ENCODE measurements around the gene P2RX1.

Gene P2RX1

DNA sequence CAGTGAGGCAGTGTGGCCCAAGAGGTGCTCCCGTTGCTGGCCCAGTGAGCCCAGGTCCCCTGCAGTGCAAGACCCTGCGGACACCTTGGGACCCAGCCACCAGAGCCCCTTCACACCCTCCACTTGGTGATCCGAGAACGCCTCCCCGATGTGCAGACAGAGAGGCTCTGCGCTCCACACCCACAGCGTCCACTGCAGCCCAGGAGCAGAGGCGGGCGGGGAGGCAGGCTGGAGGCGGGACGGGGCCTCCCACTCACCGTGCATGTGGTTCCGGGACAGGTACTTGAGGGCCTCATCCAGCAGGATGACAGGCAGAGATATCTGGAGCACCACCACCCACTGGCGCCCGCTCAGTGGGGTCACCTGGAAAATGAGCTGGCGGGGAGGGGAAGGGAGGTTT is 12.1 kb upstream of the P2RX1 start:
- Histone ChIP-seq H3K4me3 (ENCODE audit: low read depth, low read length) (no peak overlapping the region), H3K27me3 (ENCODE audit: control insufficient read depth, insufficient read depth, low read length) (no peaks in the 10 kb centered on the region), H3K36me3 (ENCODE audit: control insufficient read depth, insufficient read depth, low read length) (peaks cover 10% of the 10 kb centered on the region)

DNA sequence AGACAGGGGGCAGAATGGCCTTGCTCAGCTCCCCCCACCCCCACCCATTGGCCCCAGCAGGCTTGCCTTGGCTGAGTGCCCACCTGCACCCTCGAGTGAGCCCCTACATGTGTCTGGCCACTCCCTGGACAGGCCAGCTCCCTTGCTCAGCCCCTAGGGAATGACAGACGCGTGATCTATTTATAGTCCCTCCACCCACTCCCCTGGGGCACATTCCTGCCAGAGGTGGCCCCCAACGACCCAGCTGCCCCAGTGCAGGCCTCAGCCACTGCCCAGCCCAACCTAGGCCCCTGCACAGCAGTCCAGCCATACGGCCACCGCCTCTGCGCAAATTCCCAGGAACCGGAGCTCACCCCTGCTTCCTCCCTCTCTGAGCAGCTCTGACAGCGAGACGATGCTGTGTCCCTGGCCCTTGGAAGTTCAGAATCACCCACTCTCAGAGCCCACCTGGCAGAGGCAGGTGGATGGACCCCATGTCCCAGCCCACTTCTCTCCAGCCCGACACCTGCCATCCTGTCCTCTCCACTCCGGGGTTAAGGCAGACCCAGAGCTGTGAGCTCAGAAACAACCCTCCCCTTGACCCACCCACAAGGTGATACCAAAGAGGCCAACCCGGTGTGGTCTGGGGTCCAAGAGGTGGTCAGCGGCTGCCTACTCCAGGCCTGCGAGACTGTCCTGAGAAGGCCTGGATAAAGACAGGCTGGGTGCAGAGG is 11.5 kb upstream of the P2RX1 start:
- Histone ChIP-seq H3K4me3 (ENCODE audit: low read depth, low read length) (no peak overlapping the region), H3K4me1 (ENCODE audit: control insufficient read depth, insufficient read depth, low read length) (no peaks in the 10 kb centered on the region), H3K36me3 (ENCODE audit: control insufficient read depth, insufficient read depth, low read length) (peaks cover 10% of the 10 kb centered on the region), H3K9ac (ENCODE audit: low read depth, low read length) (peak overlapping the region; percentile 24), H3K9me3 (ENCODE audit: control insufficient read depth, insufficient read depth, low read length) (no peaks in the 10 kb centered on the region), H3K27me3 (ENCODE audit: control insufficient read depth, insufficient read depth, low read length) (no peaks in the 10 kb centered on the region)

More for the DNA sequence above, 12.1 kb upstream of the P2RX1 start:
- no peaks in the 10 kb centered on the region for H3K9me3 ChIP-seq (ENCODE audit: control insufficient read depth, insufficient read depth, low read length)
- H3K4me1 ChIP-seq (ENCODE audit: control insufficient read depth, insufficient read depth, low read length) = no peaks in the 10 kb centered on the region
- peak overlapping the region; percentile 24 for H3K9ac ChIP-seq (ENCODE audit: low read depth, low read length)

DNA sequence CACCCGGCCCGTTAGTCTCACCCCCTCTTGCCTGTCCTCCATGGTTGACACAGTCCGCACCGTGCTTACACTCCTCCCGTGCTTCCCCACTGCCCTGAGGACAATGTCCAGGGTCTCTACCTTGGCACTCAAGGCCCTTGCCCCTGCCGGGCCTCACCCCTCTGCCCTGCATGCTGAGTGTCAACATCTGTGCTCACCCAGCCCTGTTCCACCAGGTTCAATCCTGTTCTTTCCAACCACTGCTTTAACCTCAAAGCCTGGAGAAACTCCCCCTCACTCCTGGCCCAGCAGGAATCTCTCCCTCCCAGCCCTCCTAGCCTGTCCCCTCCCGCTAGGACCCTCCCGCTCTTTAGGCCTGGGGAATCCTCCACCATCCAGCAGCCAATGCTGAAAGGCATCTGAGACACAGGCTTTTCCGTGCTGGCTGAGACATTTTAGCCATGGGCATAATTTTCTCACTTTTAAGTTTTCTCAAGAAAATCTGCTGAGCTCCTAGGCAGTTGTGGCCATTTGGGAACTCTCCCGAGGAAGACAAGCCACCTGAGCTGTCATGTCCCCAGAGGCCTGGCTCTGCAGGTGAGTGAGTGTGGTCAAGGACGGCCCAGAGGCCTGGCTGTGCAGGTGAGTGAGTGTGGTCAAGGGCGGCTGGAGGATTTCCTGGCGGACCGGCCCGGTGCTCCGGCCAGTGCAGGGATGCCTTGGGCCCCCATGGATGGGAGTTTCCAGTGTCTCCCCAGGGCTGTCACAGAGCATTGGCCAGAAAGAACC is 10.8 kb upstream of the P2RX1 start:
- Histone ChIP-seq H3K9me3 (ENCODE audit: control insufficient read depth, insufficient read depth, low read length) (no peaks in the 10 kb centered on the region), H3K36me3 (ENCODE audit: control insufficient read depth, insufficient read depth, low read length) (peaks cover 10% of the 10 kb centered on the region), H3K4me1 (ENCODE audit: control insufficient read depth, insufficient read depth, low read length) (no peaks in the 10 kb centered on the region), H3K9ac (ENCODE audit: low read depth, low read length) (no peak overlapping the region), H3K27me3 (ENCODE audit: control insufficient read depth, insufficient read depth, low read length) (no peaks in the 10 kb centered on the region), H3K4me3 (ENCODE audit: low read depth, low read length) (no peak overlapping the region)

DNA sequence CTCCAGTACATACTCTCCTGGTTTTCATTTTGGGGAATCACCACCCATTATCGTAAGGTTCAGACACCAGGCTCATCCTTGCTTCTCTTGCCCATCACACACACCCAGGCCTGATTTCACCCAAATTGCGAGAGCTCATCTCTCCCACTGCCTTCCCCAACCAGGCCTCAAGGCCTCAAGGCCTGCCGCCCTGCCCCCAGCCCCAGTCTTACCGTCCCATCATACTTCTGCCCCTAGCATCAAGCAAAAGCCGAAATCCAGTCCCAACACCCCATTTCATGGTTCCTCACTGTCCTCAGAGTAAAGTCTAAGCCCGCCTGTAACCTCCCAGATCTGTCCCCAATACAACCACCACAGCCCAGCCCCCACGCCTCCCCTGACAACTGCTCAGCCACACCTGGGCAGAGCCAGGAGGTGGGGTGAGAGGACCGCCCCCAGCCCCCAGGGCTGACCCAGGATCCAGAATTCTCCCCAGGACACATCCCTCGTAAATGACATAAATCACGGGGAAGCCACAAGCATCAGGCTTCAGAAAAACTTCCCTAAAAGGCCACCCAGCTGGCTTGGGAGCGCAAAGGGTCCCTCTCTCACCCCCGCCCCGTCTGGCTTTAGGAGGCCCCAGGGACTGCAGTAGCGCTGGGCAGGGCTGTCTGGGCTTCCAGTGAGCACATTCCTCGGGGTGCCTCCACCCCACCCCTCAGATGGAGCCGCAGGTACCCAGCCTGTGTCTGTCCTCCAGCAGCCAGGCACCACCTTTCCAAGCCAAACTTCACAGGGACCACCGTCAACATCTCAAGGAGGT is 9.6 kb upstream of the P2RX1 start:
- H3K27me3 ChIP-seq (ENCODE audit: control insufficient read depth, insufficient read depth, low read length) = no peaks in the 10 kb centered on the region
- H3K4me1 ChIP-seq (ENCODE audit: control insufficient read depth, insufficient read depth, low read length) = no peaks in the 10 kb centered on the region
- no peak overlapping the region for H3K9ac ChIP-seq (ENCODE audit: low read depth, low read length)
- peaks cover 10% of the 10 kb centered on the region for H3K36me3 ChIP-seq (ENCODE audit: control insufficient read depth, insufficient read depth, low read length)
- H3K4me3 ChIP-seq (ENCODE audit: low read depth, low read length) = no peak overlapping the region
- H3K9me3 ChIP-seq (ENCODE audit: control insufficient read depth, insufficient read depth, low read length) = no peaks in the 10 kb centered on the region

DNA sequence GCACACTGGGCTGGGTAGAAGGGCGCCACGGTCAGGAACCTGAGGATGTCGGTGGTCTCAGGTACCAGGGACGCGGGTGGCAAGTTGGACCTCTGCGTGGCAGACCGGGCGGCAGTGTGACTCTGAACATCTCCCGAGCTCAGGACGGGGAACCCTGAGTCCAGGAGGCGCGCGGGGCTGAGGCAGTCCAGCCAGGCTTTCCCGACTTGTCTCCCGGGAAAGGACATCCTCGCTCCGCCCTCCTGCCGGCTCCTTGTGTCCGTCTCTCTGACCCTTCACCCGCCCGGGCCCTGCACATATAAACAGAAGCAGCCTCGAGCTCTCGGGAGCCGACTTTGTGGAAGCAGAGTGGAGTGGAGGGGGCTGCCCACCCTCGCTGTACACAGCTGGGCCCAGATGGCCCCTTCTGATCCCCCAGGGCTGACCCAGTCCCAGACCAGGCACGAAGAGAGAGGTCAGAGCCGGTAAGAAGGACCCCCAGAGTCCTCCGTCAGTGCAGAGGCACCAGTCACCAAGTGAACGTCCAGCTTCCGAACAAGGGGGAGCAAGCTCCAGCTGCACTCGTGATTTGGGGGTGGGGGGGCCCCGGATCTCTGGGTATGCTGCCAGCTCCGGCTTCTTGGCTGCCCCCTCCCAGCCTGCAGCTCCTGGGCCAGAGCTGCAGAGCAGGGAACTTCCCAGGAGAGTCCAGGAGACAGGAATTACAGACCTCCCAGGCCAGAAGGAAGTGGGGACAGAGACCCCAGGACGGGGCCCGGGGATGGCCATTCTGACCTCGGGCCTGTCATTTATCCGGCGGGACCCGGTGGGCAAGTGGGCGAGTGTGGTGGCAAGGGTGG is 8.5 kb upstream of the P2RX1 start:
- no peak overlapping the region for H3K4me3 ChIP-seq (ENCODE audit: low read depth, low read length)
- H3K27me3 ChIP-seq (ENCODE audit: control insufficient read depth, insufficient read depth, low read length) = no peaks in the 10 kb centered on the region
- H3K9ac ChIP-seq (ENCODE audit: low read depth, low read length) = no peak overlapping the region
- H3K9me3 ChIP-seq (ENCODE audit: control insufficient read depth, insufficient read depth, low read length) = no peaks in the 10 kb centered on the region
- H3K36me3 ChIP-seq (ENCODE audit: control insufficient read depth, insufficient read depth, low read length) = peaks cover 10% of the 10 kb centered on the region
- no peaks in the 10 kb centered on the region for H3K4me1 ChIP-seq (ENCODE audit: control insufficient read depth, insufficient read depth, low read length)

DNA sequence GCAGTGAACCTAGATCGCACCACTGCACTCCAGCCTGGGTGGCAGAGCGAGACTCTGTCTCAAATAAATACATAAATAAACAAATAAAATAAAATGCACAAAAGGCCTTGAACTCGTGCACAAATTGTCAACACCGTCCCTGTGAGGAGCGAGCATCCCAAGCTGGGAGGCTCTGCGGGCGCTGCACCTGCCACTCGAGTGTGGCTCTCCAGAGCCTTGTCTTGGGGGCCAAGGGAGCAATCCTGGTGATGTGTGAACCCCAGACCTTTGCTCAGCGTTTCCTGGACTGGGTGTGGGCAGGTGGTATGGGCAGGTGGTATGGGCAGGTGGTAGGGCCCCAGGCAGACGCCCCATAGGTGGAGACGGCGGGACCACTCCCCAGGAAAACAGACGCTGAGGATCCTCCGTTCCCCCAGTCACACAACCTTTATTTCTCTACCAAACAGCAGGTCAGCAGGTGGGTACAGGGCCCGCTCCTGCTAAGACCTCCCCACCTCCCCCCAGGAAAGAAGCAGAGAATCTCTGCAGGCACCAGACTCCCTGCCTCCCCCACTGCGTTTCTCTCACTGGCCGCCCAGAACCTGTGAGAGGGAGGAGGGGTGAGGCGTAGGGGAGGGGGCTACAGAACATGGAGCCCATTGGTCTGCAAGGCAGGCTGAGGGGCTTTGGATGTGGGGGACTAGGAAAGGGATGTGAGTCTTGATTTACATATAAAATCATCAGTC is 7.4 kb upstream of the P2RX1 start:
- no peak overlapping the region for H3K9ac ChIP-seq (ENCODE audit: low read depth, low read length)
- H3K27me3 ChIP-seq (ENCODE audit: control insufficient read depth, insufficient read depth, low read length) = no peaks in the 10 kb centered on the region
- no peak overlapping the region for H3K4me3 ChIP-seq (ENCODE audit: low read depth, low read length)
- no peaks in the 10 kb centered on the region for H3K9me3 ChIP-seq (ENCODE audit: control insufficient read depth, insufficient read depth, low read length)
- H3K36me3 ChIP-seq (ENCODE audit: control insufficient read depth, insufficient read depth, low read length) = peaks cover 3% of the 10 kb centered on the region
- H3K4me1 ChIP-seq (ENCODE audit: control insufficient read depth, insufficient read depth, low read length) = no peaks in the 10 kb centered on the region

- Histone ChIP-seq H3K9ac (ENCODE audit: low read depth, low read length) (no peak overlapping the region), H3K27me3 (ENCODE audit: control insufficient read depth, insufficient read depth, low read length) (no peaks in the 10 kb centered on the region)
These were observed 6.5 kb upstream of the P2RX1 start for GRCh38 chr17:3922765-3923164.

DNA sequence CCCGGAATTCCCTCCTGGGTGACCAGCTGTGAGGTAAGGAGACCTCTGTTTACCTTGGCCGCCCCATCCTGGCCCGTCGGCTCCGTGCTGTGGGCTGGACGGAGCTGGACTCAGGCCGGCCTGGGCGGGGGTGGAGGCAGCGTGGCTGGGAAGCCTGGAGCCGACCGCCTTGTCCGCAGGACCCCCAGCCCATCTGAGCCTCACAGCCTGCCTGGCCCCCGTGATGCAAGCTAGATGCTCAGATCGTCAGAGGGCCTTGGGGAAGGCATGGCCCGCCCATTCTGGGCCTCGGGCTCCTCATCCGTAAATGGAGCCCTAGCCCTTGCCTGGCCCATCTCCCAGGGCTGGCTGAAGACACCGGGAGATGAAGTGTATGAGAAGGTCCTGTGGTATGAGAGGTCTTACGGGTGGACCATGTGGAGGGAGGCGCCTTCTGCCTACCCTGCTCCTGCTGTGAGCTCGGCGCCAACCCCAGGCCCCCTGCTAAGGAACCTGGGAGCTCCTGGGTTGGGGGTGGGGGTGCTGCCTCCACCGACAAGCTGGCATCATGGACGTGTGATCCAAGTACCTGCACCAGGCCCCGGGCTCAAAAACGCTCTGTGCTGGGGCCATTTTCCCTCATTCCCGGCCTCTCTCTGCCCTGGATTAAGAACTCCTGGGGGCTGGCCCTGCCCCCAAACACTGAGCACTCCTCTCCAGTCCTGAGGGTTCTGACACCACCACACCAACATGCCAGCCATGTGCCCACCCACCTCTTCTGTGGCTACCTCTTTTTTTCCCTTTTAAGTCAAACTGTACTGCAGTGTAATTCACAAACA is 5.4 kb upstream of the P2RX1 start:
- Histone ChIP-seq H3K9ac (ENCODE audit: low read depth, low read length) (no peak overlapping the region), H3K4me1 (ENCODE audit: control insufficient read depth, insufficient read depth, low read length) (no peaks in the 10 kb centered on the region), H3K36me3 (ENCODE audit: control insufficient read depth, insufficient read depth, low read length) (no peaks in the 10 kb centered on the region), H3K4me3 (ENCODE audit: low read depth, low read length) (no peak overlapping the region), H3K9me3 (ENCODE audit: control insufficient read depth, insufficient read depth, low read length) (no peaks in the 10 kb centered on the region), H3K27me3 (ENCODE audit: control insufficient read depth, insufficient read depth, low read length) (no peaks in the 10 kb centered on the region)

More at GRCh38 chr17:3922765-3923164, 6.5 kb upstream of the P2RX1 start:
- no peaks in the 10 kb centered on the region for H3K36me3 ChIP-seq (ENCODE audit: control insufficient read depth, insufficient read depth, low read length)
- no peak overlapping the region for H3K4me3 ChIP-seq (ENCODE audit: low read depth, low read length)
- H3K9me3 ChIP-seq (ENCODE audit: control insufficient read depth, insufficient read depth, low read length) = no peaks in the 10 kb centered on the region
- no peaks in the 10 kb centered on the region for H3K4me1 ChIP-seq (ENCODE audit: control insufficient read depth, insufficient read depth, low read length)

DNA sequence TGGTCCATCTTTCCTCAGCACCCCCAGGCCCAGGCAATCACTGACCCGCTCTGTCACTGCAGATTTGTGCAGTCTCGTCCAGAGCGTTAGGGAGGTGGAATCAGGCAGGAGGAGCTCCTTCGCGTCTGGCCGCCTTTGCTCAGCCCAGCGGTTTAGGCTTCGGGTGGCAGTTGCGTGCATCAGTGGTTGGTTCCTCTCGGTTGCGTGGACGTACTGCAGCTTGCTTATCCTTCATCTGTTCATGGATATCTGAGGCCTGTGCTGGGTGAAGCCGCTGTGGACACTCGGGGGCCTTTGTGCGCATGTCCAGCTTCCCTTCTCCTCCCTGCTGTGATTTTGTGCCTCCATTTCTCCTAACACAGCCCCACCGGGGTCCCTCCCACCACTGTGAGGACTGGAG is 4.7 kb upstream of the P2RX1 start:
- no peaks in the 10 kb centered on the region for H3K27me3 ChIP-seq (ENCODE audit: control insufficient read depth, insufficient read depth, low read length)
- no peaks in the 10 kb centered on the region for H3K4me1 ChIP-seq (ENCODE audit: control insufficient read depth, insufficient read depth, low read length)
- H3K9ac ChIP-seq (ENCODE audit: low read depth, low read length) = no peak overlapping the region
- H3K36me3 ChIP-seq (ENCODE audit: control insufficient read depth, insufficient read depth, low read length) = no peaks in the 10 kb centered on the region
- no peak overlapping the region for H3K4me3 ChIP-seq (ENCODE audit: low read depth, low read length)
- no peaks in the 10 kb centered on the region for H3K9me3 ChIP-seq (ENCODE audit: control insufficient read depth, insufficient read depth, low read length)

GRCh38 chr17:3919123-3919624 is 2.9 kb upstream of the P2RX1 start:
- Histone ChIP-seq H3K9ac (ENCODE audit: low read depth, low read length) (no peak overlapping the region), H3K4me3 (ENCODE audit: low read depth, low read length) (no peak overlapping the region), H3K27me3 (ENCODE audit: control insufficient read depth, insufficient read depth, low read length) (no peaks in the 10 kb centered on the region), H3K9me3 (ENCODE audit: control insufficient read depth, insufficient read depth, low read length) (no peaks in the 10 kb centered on the region), H3K36me3 (ENCODE audit: control insufficient read depth, insufficient read depth, low read length) (no peaks in the 10 kb centered on the region), H3K4me1 (ENCODE audit: control insufficient read depth, insufficient read depth, low read length) (no peaks in the 10 kb centered on the region)

Measured in iPS-15b (cell line).